ENCODE data around the gene VAC14. TPM values are rescaled to one million over a fixed set of nuclear protein-coding genes. Genes with fewer than 3 reads are reported as not detected.

VAC14 gene
- total RNA-seq, 1 experiment from 2014 or later = 49.9 TPM

- H4K5ac ChIP-seq (ENCODE audit: insufficient read length, low read depth, low read length) = no peak overlapping the region
- H3K14ac ChIP-seq (ENCODE audit: insufficient read depth, low read length) = no peak overlapping the region
- H3K4me2 ChIP-seq (ENCODE audit: insufficient read depth, insufficient read length, low read length) = no peak overlapping the region
- no peak overlapping the region for H3K23ac ChIP-seq (ENCODE audit: insufficient read length, low read depth, low read length)
- H3K27ac Mint-ChIP-seq = peak overlapping the region in 2 of 3 experiments; percentile 24 to 32; a peak in 1 of 7 replicates
- TF ChIP-seq CTCF (conservative IDR thresholded peaks at IDR 0.05) = no peak
- no peak overlapping the region for H4K91ac ChIP-seq (ENCODE audit: insufficient read length, low read depth, low read length)
- no peak overlapping the region for H3T11ph ChIP-seq (ENCODE audit: low read length)
- no peak overlapping the region for H2BK5ac ChIP-seq (ENCODE audit: insufficient read length, low read length)
- peaks cover 0 to 11% (median 6%) of the 10 kb centered on the region in 3 experiments; a peak in 6 of 7 replicates for H3K36me3 Mint-ChIP-seq (ENCODE audit: insufficient read depth in 1 of 3, low read depth in 3 of 3)
- H3K27me3 ChIP-seq (ENCODE audit: insufficient read depth, low read length) = no peaks in the 10 kb centered on the region
- no peaks in the 10 kb centered on the region; the same call in 1 of the 2 replicates for H3K27me3 Mint-ChIP-seq (ENCODE audit: low read depth)
- H2BK20ac ChIP-seq (ENCODE audit: low read depth, low read length, poor library complexity, severe bottlenecking) = no peak overlapping the region
- no peaks in the 10 kb centered on the region for H3K79me1 ChIP-seq (ENCODE audit: insufficient read depth, low read depth, low read length, poor library complexity, severe bottlenecking)
- no peak for DNase-seq
- no peaks in the 10 kb centered on the region for H3K79me2 ChIP-seq (ENCODE audit: insufficient read depth, low read length)
- no peak overlapping the region for H3K4ac ChIP-seq (ENCODE audit: low read depth, low read length)
- H3K9me3 Mint-ChIP-seq = peaks cover 4 to 6% of the 10 kb centered on the region in 2 experiments; a peak in 2 of 5 replicates
- H2AK5ac ChIP-seq (ENCODE audit: insufficient read length, low read length) = no peak overlapping the region
- H2BK120ac ChIP-seq (ENCODE audit: low read depth, low read length, poor library complexity, severe bottlenecking) = no peak overlapping the region
- H3K9me3 ChIP-seq (ENCODE audit: control insufficient read depth, low read depth, low read length) = no peaks in the 10 kb centered on the region
- H3K18ac ChIP-seq (ENCODE audit: insufficient read length, low read depth, low read length) = no peak overlapping the region
- H4K20me1 ChIP-seq (ENCODE audit: control insufficient read depth, insufficient read depth, insufficient read length) = no peaks in the 10 kb centered on the region
- H2AFZ ChIP-seq (ENCODE audit: low read length) = no peak overlapping the region
- H3K4me3 Mint-ChIP-seq = no peak overlapping the region
- no peaks in the 10 kb centered on the region for H3K4me1 ChIP-seq (ENCODE audit: insufficient read depth, low read length)
- H3K4me1 Mint-ChIP-seq = peaks cover 12 to 17% of the 10 kb centered on the region in 2 experiments
- H3K27ac ChIP-seq (ENCODE audit: insufficient read length, low read depth, low read length) = no peak overlapping the region
- WGBS (ENCODE audit: extremely low coverage, insufficient read length, low lambda C conversion rate) = no CpG with 5 or more reads among the region's 7 CpGs
- no peak overlapping the region for H3K9ac ChIP-seq (ENCODE audit: extremely low read depth, insufficient read length, low read length)
- no peaks in the 10 kb centered on the region for H3K23me2 ChIP-seq (ENCODE audit: insufficient read length, low read depth, low read length, poor library complexity, severe bottlenecking)
- H2BK15ac ChIP-seq (ENCODE audit: low read depth, low read length) = no peak overlapping the region
- no peak overlapping the region for H3K56ac ChIP-seq (ENCODE audit: insufficient read length, low read depth, low read length)
- H4K8ac ChIP-seq (replicated peaks; ENCODE audit: insufficient read length, low read depth, low read length) = no peak overlapping the region
- H2BK12ac ChIP-seq (ENCODE audit: insufficient read length, low read depth, low read length) = no peak overlapping the region
These were observed 151.7 kb downstream of the VAC14 start for GRCh38 chr16:70649300-70649699.
